ENCODE data around the gene FTCD.

DNA sequence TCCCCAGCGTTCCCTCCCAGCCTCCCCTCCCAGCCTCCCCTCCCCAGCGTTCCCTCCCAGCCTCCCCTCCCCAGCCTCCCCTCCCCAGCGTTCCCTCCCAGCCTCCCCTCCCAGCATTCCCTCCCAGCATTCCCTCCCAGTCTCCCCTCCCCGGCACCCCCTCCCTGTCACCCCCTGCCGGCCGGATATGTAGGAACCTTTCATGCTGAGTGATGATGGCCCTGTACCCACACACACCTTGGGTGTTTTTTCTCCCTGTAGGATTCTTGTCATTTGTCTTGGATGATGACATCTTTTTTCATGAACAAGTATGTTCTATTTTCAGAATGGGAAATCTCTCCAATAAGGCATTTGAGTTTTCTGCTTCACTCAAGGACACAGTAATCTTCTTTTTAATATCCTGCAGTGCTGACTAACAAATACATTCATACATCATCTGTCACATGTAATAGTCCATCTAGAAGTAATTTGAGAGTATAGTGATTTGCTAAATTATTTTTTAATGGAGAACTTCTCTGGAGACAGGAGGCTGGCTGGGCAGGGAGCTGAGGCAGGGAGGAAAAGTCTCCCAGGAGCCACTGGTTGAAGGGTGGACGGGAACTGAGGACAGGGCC lies 19.5 kb downstream of the FTCD start:
- no peak for TF ChIP-seq RCOR1 (conservative IDR thresholded peaks at IDR 0.05; ENCODE audit: low read depth, low read length)
- no peak for TF ChIP-seq POLR2A (IDR thresholded peaks at IDR 0.05; ENCODE audit: low read depth, low read length)
- TF ChIP-seq RFX5 (IDR thresholded peaks at IDR 0.05; ENCODE audit: low read depth, low read length): no peak
- no peak for TF ChIP-seq CBX3 (IDR thresholded peaks at IDR 0.05; ENCODE audit: borderline replicate concordance, low read depth)
- TF ChIP-seq NFYA (IDR thresholded peaks at IDR 0.05; ENCODE audit: borderline replicate concordance, low read depth, low read length): no peak
- TF ChIP-seq SREBF2 (IDR thresholded peaks at IDR 0.05; ENCODE audit: low read length): no peak
- TF ChIP-seq, protein P1, sequence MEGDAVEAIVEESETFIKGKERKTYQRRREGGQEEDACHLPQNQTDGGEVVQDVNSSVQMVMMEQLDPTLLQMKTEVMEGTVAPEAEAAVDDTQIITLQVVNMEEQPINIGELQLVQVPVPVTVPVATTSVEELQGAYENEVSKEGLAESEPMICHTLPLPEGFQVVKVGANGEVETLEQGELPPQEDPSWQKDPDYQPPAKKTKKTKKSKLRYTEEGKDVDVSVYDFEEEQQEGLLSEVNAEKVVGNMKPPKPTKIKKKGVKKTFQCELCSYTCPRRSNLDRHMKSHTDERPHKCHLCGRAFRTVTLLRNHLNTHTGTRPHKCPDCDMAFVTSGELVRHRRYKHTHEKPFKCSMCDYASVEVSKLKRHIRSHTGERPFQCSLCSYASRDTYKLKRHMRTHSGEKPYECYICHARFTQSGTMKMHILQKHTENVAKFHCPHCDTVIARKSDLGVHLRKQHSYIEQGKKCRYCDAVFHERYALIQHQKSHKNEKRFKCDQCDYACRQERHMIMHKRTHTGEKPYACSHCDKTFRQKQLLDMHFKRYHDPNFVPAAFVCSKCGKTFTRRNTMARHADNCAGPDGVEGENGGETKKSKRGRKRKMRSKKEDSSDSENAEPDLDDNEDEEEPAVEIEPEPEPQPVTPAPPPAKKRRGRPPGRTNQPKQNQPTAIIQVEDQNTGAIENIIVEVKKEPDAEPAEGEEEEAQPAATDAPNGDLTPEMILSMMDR (IDR thresholded peaks at IDR 0.05 in 2 of 3, conservative IDR thresholded peaks at IDR 0.05 in 1 of 3; ENCODE audit: control insufficient read depth in 2 of 3, extremely low read depth in 1 of 3, insufficient read depth in 1 of 3, low read depth in 3 of 3, low read length in 3 of 3): no peak
- no peak for TF ChIP-seq YY1 (IDR thresholded peaks at IDR 0.05; ENCODE audit: low read depth, low read length)
- no peak for TF ChIP-seq TAF1 (IDR thresholded peaks at IDR 0.05; ENCODE audit: borderline replicate concordance, low read depth, low read length)
- no peak for TF ChIP-seq NBN (IDR thresholded peaks at IDR 0.05)

All from GM12878 (cell line).